ENCODE data around the gene METRNL. TPM values are rescaled to one million over a fixed set of nuclear protein-coding genes. Genes with fewer than 3 reads are reported as not detected.

METRNL gene
- total RNA-seq, 1 experiment from 2014 or later, result 30.6 TPM

DNA sequence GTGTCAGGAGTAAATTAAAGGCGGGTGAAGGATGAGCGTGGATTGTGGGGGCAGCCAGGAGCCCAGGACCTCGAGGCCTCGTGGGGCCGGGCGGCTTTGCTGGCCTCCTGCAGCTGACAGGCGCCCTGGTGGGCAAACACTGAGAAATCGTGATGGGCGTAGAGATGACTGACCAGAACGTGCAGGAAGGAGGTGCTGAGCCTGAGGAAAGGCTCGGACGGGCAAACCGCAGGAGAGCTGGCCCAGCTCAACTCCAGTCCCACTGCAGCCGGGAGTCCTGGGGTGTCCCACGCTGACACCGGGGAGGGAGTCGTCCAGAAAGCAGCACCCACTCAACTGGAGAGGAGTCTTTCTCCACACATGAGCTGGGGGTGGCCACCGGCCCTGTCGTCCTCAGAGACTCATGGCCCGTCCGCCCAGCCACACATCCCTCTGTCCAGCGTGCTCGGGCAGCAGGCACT is 36.9 kb downstream of the METRNL start:
- Histone ChIP-seq H3K27ac (ENCODE audit: low read length) (no peak overlapping the region), H3K9ac (ENCODE audit: low read length) (no peak overlapping the region), H3K4me2 (ENCODE audit: low read length) (no peak overlapping the region), H4K20me1 (ENCODE audit: low read length) (no peaks in the 10 kb centered on the region), H3K9me3 (ENCODE audit: low read length) (no peaks in the 10 kb centered on the region), H3K36me3 (ENCODE audit: low read depth, low read length) (no peaks in the 10 kb centered on the region), H3K4me1 (ENCODE audit: insufficient read depth, low read length) (no peaks in the 10 kb centered on the region), H3K79me2 (ENCODE audit: low read length) (no peaks in the 10 kb centered on the region), H3K27me3 (ENCODE audit: low read length) (no peaks in the 10 kb centered on the region), H2AFZ (ENCODE audit: low read length) (no peak overlapping the region), H3F3A (ENCODE audit: low read length, unreplicated experiment) (no peaks in the 10 kb centered on the region), H3K9me2 (replicated peaks; ENCODE audit: low read length) (no peaks in the 10 kb centered on the region), H3K4me3 (ENCODE audit: low read length) (no peak overlapping the region)
- DNase-seq (no peak), ATAC-seq (no peak)
- ChIA-PET CTCF (no interaction called here), POLR2A (ENCODE audit: unreplicated experiment) (no interaction called here)
- no peak for TF ChIP-seq EZH2phosphoT487 (IDR thresholded peaks at IDR 0.05; ENCODE audit: borderline replicate concordance, low read length)
- TF ChIP-seq, protein P1, sequence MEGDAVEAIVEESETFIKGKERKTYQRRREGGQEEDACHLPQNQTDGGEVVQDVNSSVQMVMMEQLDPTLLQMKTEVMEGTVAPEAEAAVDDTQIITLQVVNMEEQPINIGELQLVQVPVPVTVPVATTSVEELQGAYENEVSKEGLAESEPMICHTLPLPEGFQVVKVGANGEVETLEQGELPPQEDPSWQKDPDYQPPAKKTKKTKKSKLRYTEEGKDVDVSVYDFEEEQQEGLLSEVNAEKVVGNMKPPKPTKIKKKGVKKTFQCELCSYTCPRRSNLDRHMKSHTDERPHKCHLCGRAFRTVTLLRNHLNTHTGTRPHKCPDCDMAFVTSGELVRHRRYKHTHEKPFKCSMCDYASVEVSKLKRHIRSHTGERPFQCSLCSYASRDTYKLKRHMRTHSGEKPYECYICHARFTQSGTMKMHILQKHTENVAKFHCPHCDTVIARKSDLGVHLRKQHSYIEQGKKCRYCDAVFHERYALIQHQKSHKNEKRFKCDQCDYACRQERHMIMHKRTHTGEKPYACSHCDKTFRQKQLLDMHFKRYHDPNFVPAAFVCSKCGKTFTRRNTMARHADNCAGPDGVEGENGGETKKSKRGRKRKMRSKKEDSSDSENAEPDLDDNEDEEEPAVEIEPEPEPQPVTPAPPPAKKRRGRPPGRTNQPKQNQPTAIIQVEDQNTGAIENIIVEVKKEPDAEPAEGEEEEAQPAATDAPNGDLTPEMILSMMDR (conservative IDR thresholded peaks at IDR 0.05; ENCODE audit: low read depth, low read length), result no peak
- TF ChIP-seq EZH2 (IDR thresholded peaks at IDR 0.05; ENCODE audit: low read length, unreplicated experiment), result no peak
- intact Hi-C loops (cut with micrococcal nuclease), result no loop called here
- no TSS peak for BruUV-seq (replicated peaks)

DNA sequence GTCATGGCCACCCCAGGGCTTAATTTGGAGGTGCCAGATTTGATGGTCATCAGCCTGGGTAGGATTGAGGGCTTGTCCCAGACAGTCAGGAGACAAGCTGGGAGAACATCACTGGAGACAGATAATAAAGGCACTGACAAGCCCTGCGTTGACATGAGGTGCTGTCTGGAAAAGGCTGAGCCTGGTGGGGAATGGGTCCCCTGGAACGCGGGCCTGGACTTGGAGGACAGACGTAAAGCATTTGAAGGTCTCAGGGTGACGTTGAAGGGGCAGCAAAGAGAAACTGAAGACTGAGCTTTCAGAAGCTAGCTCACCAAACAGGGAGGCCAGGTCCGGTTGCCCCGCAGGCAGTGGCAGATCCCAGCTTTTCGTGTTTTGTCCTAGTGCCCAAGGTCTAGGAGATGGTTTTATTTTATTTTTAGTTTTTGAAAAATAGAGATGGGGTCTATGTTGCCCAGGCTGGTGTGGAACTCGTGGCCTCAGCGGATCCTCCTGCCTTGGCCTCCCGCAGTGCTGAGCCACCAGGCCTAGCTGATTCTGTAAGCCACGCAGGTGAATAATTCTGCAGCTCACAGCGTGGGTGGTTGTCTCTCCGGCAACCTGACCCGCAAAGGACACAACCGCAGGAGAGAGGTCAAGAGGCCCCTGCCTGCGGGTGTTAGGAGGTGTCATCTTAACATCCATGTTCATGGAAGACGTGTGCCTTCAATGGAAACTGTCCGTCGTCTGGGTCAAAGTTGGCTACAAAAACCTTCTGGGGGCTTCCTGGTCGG is 37.6 kb downstream of the METRNL start:
- no peaks in the 10 kb centered on the region for H3K9me3 ChIP-seq (ENCODE audit: low read length)
- no peak for DNase-seq
- H3K4me3 ChIP-seq (ENCODE audit: low read length), result no peak overlapping the region
- no peak overlapping the region for H3K27ac ChIP-seq (ENCODE audit: low read length)
- H3K9me2 ChIP-seq (replicated peaks; ENCODE audit: low read length), result no peaks in the 10 kb centered on the region
- no TSS peak for BruUV-seq (replicated peaks)
- TF ChIP-seq, protein P1 (conservative IDR thresholded peaks at IDR 0.05; ENCODE audit: low read depth, low read length), result no peak
- TF ChIP-seq EZH2phosphoT487 (IDR thresholded peaks at IDR 0.05; ENCODE audit: borderline replicate concordance, low read length) (no peak), EZH2 (IDR thresholded peaks at IDR 0.05; ENCODE audit: low read length, unreplicated experiment) (no peak)
- H3K4me2 ChIP-seq (ENCODE audit: low read length), result no peak overlapping the region
- no peak for ATAC-seq
- no peaks in the 10 kb centered on the region for H3K79me2 ChIP-seq (ENCODE audit: low read length)
- H3K9ac ChIP-seq (ENCODE audit: low read length), result no peak overlapping the region
- ChIA-PET POLR2A (ENCODE audit: unreplicated experiment) (no interaction called here), CTCF (no interaction called here)
- H3F3A ChIP-seq (ENCODE audit: low read length, unreplicated experiment), result no peaks in the 10 kb centered on the region
- H3K4me1 ChIP-seq (ENCODE audit: insufficient read depth, low read length), result no peaks in the 10 kb centered on the region
- H4K20me1 ChIP-seq (ENCODE audit: low read length), result no peaks in the 10 kb centered on the region
- intact Hi-C loops (cut with micrococcal nuclease), result no loop called here
- no peaks in the 10 kb centered on the region for H3K36me3 ChIP-seq (ENCODE audit: low read depth, low read length)
- no peaks in the 10 kb centered on the region for H3K27me3 ChIP-seq (ENCODE audit: low read length)
- H2AFZ ChIP-seq (ENCODE audit: low read length), result no peak overlapping the region

DNA sequence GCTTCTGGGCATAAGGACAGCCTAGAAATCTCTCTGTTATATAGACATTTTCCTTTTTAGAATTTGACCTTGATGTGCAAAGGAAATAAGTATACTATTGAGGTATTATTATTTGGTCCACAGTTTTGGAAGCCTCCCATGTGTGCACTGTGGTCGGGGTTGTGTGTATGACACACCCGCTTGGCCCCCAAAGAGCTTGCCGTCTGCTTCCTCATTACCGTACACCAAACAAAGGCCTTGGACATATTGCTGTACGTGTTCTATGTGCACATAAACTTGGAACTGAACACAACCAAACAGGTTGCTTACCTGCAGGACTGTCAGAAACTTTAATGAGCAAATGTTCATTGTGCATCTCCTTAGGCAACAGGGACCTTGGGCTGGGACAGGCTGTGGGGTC is 38.2 kb downstream of the METRNL start:
- no TSS peak for BruUV-seq (replicated peaks)
- H3K79me2 ChIP-seq (ENCODE audit: low read length), result no peaks in the 10 kb centered on the region
- H3K4me3 ChIP-seq (ENCODE audit: low read length), result no peak overlapping the region
- no peaks in the 10 kb centered on the region for H3K9me2 ChIP-seq (replicated peaks; ENCODE audit: low read length)
- no peaks in the 10 kb centered on the region for H3K4me1 ChIP-seq (ENCODE audit: insufficient read depth, low read length)
- TF ChIP-seq, protein P1 (conservative IDR thresholded peaks at IDR 0.05; ENCODE audit: low read depth, low read length), result no peak
- TF ChIP-seq EZH2 (IDR thresholded peaks at IDR 0.05; ENCODE audit: low read length, unreplicated experiment) (no peak), EZH2phosphoT487 (IDR thresholded peaks at IDR 0.05; ENCODE audit: borderline replicate concordance, low read length) (no peak)
- H2AFZ ChIP-seq (ENCODE audit: low read length), result no peak overlapping the region
- H3K9me3 ChIP-seq (ENCODE audit: low read length), result no peaks in the 10 kb centered on the region
- no peak overlapping the region for H3K9ac ChIP-seq (ENCODE audit: low read length)
- no peaks in the 10 kb centered on the region for H4K20me1 ChIP-seq (ENCODE audit: low read length)
- ATAC-seq (no peak), DNase-seq (no peak)
- POLR2A ChIA-PET (ENCODE audit: unreplicated experiment), result no interaction called here
- intact Hi-C loops (cut with micrococcal nuclease), result no loop called here
- CTCF ChIA-PET, result no interaction called here
- H3K27ac ChIP-seq (ENCODE audit: low read length), result no peak overlapping the region
- no peaks in the 10 kb centered on the region for H3F3A ChIP-seq (ENCODE audit: low read length, unreplicated experiment)
- no peak overlapping the region for H3K4me2 ChIP-seq (ENCODE audit: low read length)
- no peaks in the 10 kb centered on the region for H3K36me3 ChIP-seq (ENCODE audit: low read depth, low read length)
- H3K27me3 ChIP-seq (ENCODE audit: low read length), result no peaks in the 10 kb centered on the region

All from PC-3 (cell line).